ENCODE measurements around the gene ASIC2. TPM values are rescaled to one million over a fixed set of nuclear protein-coding genes. Genes with fewer than 3 reads are reported as not detected.

The ASIC2 gene
- total and polyA plus RNA-seq, 12 donors: 0.29 to 1.5 (median 0.69) TPM

- Histone ChIP-seq H3K36me3 (replicated peaks in 1 of 2) (no peaks in the 10 kb centered on the region), H3K4me3 (no peak overlapping the region), H3K4me1 (replicated peaks in 1 of 2) (no peaks in the 10 kb centered on the region), H3K9me3 (replicated peaks in 1 of 3) (no peaks in the 10 kb centered on the region), H3K27me3 (peaks cover 18% of the 10 kb centered on the region), H3K27ac (no peak overlapping the region)
- TF ChIP-seq CTCF (IDR thresholded peaks at IDR 0.05) (no peak), POLR2A (IDR thresholded peaks at IDR 0.05) (no peak)
- no peak for DNase-seq
- intact Hi-C loops (cut with DNase I): no loop called here
- WGBS, 4 donors: 59 to 88% (median 86%) methylated on average over 1 of the region's 1 CpG
Measured at GRCh38 chr17:33028778-33029177, 264.3 kb downstream of the ASIC2 start.

- no peaks in the 10 kb centered on the region for H3K9me3 ChIP-seq (replicated peaks in 1 of 3)
- H3K27ac ChIP-seq: no peak overlapping the region
- peaks cover 11% of the 10 kb centered on the region for H3K27me3 ChIP-seq
- WGBS, 4 donors: 83 to 95% (median 85%) methylated on average over 8 of the region's 8 CpGs
- no peaks in the 10 kb centered on the region for H3K4me1 ChIP-seq (replicated peaks in 1 of 2)
- no peaks in the 10 kb centered on the region for H3K36me3 ChIP-seq (replicated peaks in 1 of 2)
- no peak for TF ChIP-seq POLR2A (IDR thresholded peaks at IDR 0.05)
- H3K4me3 ChIP-seq: no peak overlapping the region
- peak in 1 of 7 donors; percentile 23 for DNase-seq
- intact Hi-C loops (cut with DNase I): no loop called here
Measured at GRCh38 chr17:33028061-33028460, 265.0 kb downstream of the ASIC2 start.

GRCh38 chr17:33024688-33025486, 268.2 kb downstream of the ASIC2 start:
- Histone ChIP-seq H3K4me3 (no peak overlapping the region), H3K27me3 (no peaks in the 10 kb centered on the region), H3K36me3 (replicated peaks in 1 of 2) (no peaks in the 10 kb centered on the region), H3K27ac (no peak overlapping the region), H3K4me1 (replicated peaks in 1 of 2) (no peaks in the 10 kb centered on the region), H3K9me3 (replicated peaks in 1 of 3) (no peaks in the 10 kb centered on the region)
- TF ChIP-seq CTCF (IDR thresholded peaks at IDR 0.05) (no peak), POLR2A (IDR thresholded peaks at IDR 0.05) (no peak)
- DNase-seq: no peak
- WGBS, 4 donors: 78 to 84% (median 82%) methylated on average over 3 of the region's 3 CpGs
- intact Hi-C loops (cut with DNase I): no loop called here

DNA sequence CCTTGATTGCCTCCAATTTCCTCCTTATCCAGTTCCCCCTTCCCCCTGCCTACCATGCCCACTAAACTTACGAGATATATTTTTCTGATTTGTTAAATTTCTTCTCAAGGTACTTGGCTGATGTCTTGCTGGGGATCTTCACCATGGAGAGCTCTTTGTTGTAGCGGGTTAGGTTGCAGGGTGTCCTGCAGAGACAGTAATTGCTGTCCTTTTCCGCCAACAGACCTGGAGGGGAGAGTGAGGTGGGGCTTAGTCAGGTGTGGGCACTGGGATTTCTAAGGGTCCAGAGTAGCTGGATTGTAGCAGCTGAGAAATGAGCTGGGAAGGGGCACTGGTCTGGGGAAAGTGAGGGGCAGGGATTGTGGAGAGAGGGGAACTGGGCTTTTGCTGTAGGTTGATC, 269.3 kb downstream of the ASIC2 start:
- TF ChIP-seq CTCF (IDR thresholded peaks at IDR 0.05): no peak
- no peak for TF ChIP-seq POLR2A (IDR thresholded peaks at IDR 0.05)
- Histone ChIP-seq H3K36me3 (replicated peaks in 1 of 2) (no peaks in the 10 kb centered on the region), H3K4me1 (replicated peaks in 1 of 2) (no peaks in the 10 kb centered on the region), H3K9me3 (replicated peaks in 1 of 3) (no peaks in the 10 kb centered on the region), H3K27me3 (no peaks in the 10 kb centered on the region), H3K4me3 (no peak overlapping the region), H3K27ac (no peak overlapping the region)
- DNase-seq: no peak
- intact Hi-C loops (cut with DNase I): no loop called here
- 86 to 94% (median 90%) methylated on average over 3 of the region's 3 CpGs for WGBS, 4 donors
